ENCODE data around the gene ACE.

ACE gene

DNA sequence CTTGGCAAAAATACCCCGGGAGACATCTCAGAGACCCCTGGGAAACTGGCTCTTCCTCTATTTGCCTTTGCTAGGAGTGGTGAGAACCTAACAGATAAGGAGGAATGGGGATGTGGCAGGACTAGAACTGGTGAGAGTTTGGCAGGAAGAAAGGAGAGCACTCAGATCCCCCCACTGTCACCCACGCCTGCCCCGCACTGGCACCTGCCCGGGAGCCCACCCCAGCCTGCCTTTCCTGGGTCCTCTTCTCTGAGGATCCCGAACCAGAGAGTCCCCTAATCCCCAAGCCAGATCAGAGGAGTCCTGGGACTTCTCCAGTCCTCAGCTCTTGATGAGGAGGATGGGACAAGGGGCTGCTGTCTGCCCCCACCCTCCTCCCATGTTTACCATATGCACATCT lies 50.0 kb downstream of the ACE start:
- FAIRE-seq: no peak
- TF ChIP-seq POLR2AphosphoS5 (IDR thresholded peaks at IDR 0.05; ENCODE audit: low read depth, low read length): no peak
- no peak for TF ChIP-seq POLR2A (IDR thresholded peaks at IDR 0.05; ENCODE audit: low read depth, low read length)
- TF ChIP-seq TAF1 (IDR thresholded peaks at IDR 0.05; ENCODE audit: borderline replicate concordance, low read depth, low read length): no peak
- DNase-seq (ENCODE audit: insufficient read length): no peak

- TF ChIP-seq POLR2AphosphoS5 (IDR thresholded peaks at IDR 0.05; ENCODE audit: low read depth, low read length) (no peak), TAF1 (IDR thresholded peaks at IDR 0.05; ENCODE audit: borderline replicate concordance, low read depth, low read length) (no peak), POLR2A (IDR thresholded peaks at IDR 0.05; ENCODE audit: low read depth, low read length) (no peak)
- DNase-seq (ENCODE audit: insufficient read length): no peak
- no peak for FAIRE-seq
Observed at GRCh38 chr17:63528183-63528582, 51.3 kb downstream of the ACE start.

DNA sequence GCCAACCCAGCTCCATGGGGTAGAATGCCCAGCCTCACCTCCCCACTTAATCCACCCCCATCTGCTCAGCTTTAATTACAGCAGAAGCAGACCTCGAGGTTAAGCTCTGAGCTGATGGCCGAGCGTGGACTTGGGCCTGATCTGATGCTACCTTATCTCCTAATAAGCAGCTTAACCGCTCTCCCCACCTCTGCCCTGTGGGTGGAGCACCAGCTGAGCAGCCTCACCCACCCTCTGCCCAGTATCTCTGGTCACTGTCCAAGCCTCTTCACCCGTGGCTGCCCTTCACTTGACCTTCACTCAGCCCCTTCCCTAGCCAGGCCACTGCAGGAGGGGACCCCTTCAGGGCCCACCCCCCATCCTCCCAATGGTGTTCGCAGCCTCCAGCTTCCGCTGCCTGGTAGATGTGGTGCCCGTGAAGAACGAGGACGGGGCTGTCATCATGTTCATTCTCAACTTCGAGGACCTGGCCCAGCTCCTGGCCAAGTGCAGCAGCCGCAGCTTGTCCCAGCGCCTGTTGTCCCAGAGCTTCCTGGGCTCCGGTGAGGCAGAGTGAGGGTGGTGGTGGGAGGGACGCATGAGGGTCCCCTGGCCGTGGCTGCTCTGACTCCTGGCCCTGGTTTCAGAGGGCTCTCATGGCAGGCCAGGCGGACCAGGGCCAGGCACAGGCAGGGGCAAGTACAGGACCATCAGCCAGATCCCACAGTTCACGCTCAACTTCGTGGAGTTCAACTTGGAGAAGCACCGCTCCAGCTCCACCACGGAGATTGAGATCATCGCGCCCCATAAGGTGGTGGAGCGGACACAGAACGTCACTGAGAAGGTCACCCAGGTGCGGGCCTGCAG lies 53.1 kb downstream of the ACE start:
- DNase-seq (ENCODE audit: insufficient read length) (no peak), FAIRE-seq (no peak)
- TF ChIP-seq POLR2A (IDR thresholded peaks at IDR 0.05; ENCODE audit: low read depth, low read length) (no peak), TAF1 (IDR thresholded peaks at IDR 0.05; ENCODE audit: borderline replicate concordance, low read depth, low read length) (no peak), POLR2AphosphoS5 (IDR thresholded peaks at IDR 0.05; ENCODE audit: low read depth, low read length) (no peak)

DNA sequence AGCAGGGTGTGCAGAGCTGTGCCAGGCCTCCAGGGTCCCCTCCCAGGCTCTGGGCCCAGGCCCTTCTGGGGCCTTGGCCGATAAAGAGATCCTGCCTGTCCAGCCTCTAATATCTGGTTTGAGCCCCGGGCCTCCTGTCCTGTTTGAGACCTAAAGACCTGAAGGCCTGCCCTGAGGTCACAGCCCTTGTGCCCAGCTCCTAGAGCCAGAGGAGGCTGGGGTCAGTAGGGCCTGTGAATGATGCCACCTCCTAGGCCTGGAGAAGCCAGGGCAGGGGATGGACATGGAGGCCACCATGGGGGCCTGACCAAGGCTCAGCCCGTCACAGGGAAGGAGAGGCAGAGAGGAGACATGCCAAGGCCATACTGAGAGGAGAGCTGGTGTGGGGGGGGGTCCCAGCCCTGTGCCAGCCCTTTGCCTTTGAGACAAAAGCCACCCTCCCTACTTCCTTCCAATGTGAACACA lies 53.7 kb downstream of the ACE start:
- no peak for DNase-seq (ENCODE audit: insufficient read length)
- TF ChIP-seq POLR2AphosphoS5 (IDR thresholded peaks at IDR 0.05; ENCODE audit: low read depth, low read length) (no peak), POLR2A (IDR thresholded peaks at IDR 0.05; ENCODE audit: low read depth, low read length) (no peak), TAF1 (IDR thresholded peaks at IDR 0.05; ENCODE audit: borderline replicate concordance, low read depth, low read length) (no peak)
- no peak for FAIRE-seq

GRCh38 chr17:63531022-63531965 lies 54.4 kb downstream of the ACE start:
- TF ChIP-seq POLR2AphosphoS5 (IDR thresholded peaks at IDR 0.05; ENCODE audit: low read depth, low read length): no peak
- TF ChIP-seq POLR2A (IDR thresholded peaks at IDR 0.05; ENCODE audit: low read depth, low read length): no peak
- TF ChIP-seq TAF1 (IDR thresholded peaks at IDR 0.05; ENCODE audit: borderline replicate concordance, low read depth, low read length): no peak
- no peak for DNase-seq (ENCODE audit: insufficient read length)
- no peak for FAIRE-seq

DNA sequence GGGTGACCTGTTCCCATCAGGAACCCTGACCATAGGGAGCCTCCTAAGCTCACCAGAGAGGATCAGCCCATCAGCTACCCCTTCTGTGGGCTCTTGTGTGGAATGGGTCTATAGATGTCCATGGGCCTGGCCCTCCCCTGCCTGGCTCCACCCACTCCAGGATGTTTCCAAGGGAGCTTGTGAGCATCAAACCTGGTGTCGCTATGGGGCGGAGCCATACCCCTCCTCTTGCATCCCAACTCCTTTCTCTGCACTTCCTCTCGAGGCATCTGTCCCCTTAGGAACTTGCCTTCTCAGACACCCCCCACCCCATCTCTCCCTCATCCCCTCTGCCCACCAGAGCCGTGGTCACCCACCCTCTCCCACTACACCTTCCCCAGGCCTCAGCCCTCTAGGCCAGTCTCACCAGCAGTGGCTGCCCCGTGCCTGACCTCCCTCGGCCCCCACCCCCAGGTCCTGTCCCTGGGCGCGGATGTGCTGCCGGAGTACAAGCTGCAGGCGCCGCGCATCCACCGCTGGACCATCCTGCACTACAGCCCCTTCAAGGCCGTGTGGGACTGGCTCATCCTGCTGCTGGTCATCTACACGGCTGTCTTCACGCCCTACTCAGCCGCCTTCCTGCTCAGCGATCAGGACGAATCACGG lies 56.7 kb downstream of the ACE start:
- no peak for TF ChIP-seq POLR2AphosphoS5 (IDR thresholded peaks at IDR 0.05; ENCODE audit: low read depth, low read length)
- TF ChIP-seq POLR2A (IDR thresholded peaks at IDR 0.05; ENCODE audit: low read depth, low read length): no peak
- TF ChIP-seq TAF1 (IDR thresholded peaks at IDR 0.05; ENCODE audit: borderline replicate concordance, low read depth, low read length): no peak
- FAIRE-seq (no peak), DNase-seq (ENCODE audit: insufficient read length) (no peak)

DNA sequence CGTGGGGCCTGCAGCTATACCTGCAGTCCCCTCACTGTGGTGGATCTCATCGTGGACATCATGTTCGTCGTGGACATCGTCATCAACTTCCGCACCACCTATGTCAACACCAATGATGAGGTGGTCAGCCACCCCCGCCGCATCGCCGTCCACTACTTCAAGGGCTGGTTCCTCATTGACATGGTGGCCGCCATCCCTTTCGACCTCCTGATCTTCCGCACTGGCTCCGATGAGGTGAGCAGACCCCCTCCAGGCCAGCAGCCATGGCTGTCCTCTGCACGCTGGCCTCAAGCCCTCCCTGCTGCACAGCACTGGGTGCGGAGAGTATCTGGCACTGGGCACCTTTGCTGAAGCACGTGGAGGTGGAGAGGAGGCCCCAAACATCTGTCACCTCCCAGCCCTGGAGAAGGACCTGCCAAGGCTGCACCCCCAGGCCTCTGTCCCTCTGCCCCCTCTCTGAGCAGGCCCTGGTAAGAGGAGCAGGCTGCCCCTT lies 57.3 kb downstream of the ACE start:
- TF ChIP-seq POLR2AphosphoS5 (IDR thresholded peaks at IDR 0.05; ENCODE audit: low read depth, low read length) (no peak), TAF1 (IDR thresholded peaks at IDR 0.05; ENCODE audit: borderline replicate concordance, low read depth, low read length) (no peak), POLR2A (IDR thresholded peaks at IDR 0.05; ENCODE audit: low read depth, low read length) (no peak)
- no peak for FAIRE-seq
- no peak for DNase-seq (ENCODE audit: insufficient read length)

DNA sequence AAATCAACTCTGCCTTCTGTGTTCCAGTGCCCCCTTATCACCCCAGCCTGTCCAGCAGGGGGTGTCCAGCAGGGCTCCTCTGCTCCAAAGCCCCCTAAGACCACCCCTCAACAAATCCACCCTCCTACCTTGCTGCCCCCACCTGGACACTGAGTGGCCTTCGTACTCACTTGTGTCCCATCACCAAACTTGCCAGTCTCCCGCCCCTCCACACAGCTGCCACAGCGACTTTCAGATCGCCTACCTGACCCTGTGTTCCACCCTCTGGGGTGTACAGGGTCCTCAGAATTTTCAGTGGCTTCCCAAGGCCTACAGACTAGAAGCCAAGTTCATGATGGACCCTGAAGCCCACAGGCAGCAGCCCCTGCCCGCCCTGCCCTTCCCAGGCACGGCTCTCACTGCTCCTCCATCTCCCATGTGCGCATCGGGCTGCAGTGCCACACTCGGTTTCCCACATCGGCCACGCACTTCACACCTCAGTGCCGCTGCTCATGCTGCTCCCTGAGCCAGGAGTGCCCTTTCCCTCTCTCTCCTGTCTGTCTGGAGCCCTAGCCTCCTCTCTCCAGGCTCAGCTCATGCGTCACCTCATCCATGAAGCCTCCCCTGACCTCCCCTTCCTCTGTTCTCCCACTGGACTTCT lies 58.1 kb downstream of the ACE start:
- TF ChIP-seq POLR2A (IDR thresholded peaks at IDR 0.05; ENCODE audit: low read depth, low read length): no peak
- TF ChIP-seq POLR2AphosphoS5 (IDR thresholded peaks at IDR 0.05; ENCODE audit: low read depth, low read length): no peak
- no peak for TF ChIP-seq TAF1 (IDR thresholded peaks at IDR 0.05; ENCODE audit: borderline replicate concordance, low read depth, low read length)
- FAIRE-seq (no peak), DNase-seq (ENCODE audit: insufficient read length) (no peak)

- no peak for FAIRE-seq
- DNase-seq (ENCODE audit: insufficient read length): no peak
- TF ChIP-seq POLR2AphosphoS5 (IDR thresholded peaks at IDR 0.05; ENCODE audit: low read depth, low read length) (no peak), POLR2A (IDR thresholded peaks at IDR 0.05; ENCODE audit: low read depth, low read length) (no peak), TAF1 (IDR thresholded peaks at IDR 0.05; ENCODE audit: borderline replicate concordance, low read depth, low read length) (no peak)
Observed at GRCh38 chr17:63535640-63536039, 58.8 kb downstream of the ACE start.

- DNase-seq (ENCODE audit: insufficient read length) (no peak), FAIRE-seq (no peak)
Observed at GRCh38 chr17:63537001-63537400, 60.1 kb downstream of the ACE start.

More at GRCh38 chr17:63537001-63537400, 60.1 kb downstream of the ACE start:
- TF ChIP-seq POLR2AphosphoS5 (IDR thresholded peaks at IDR 0.05; ENCODE audit: low read depth, low read length) (no peak), POLR2A (IDR thresholded peaks at IDR 0.05; ENCODE audit: low read depth, low read length) (no peak), TAF1 (IDR thresholded peaks at IDR 0.05; ENCODE audit: borderline replicate concordance, low read depth, low read length) (no peak)
